ENCODE measurements around the gene CFAP99. TPM values are rescaled to one million over a fixed set of nuclear protein-coding genes. Genes with fewer than 3 reads are reported as not detected.
A peak's percentile ranks its signal among the peaks of the same experiment; 100 is the strongest.

Gene CFAP99
- total and polyA plus RNA-seq, 2 donors (not counting 1 experiment from before 2014, with no cell fraction given), result not detected

- peaks cover 43% of the 10 kb centered on the region for H3K4me1 Mint-ChIP-seq
- CTCF ChIA-PET, result interaction anchor here (1.1 to 2.1 kb wide), 3 partner anchors 8 to 175 kb away, joined by 3 to 9 read pairs (median 3); no protein-coding TSS in a partner anchor
- TF ChIP-seq EZH2 (IDR thresholded peaks at IDR 0.05; ENCODE audit: borderline replicate concordance, insufficient read depth, low read depth, low read length, poor library complexity, severe bottlenecking) (no peak), CTCF (IDR thresholded peaks at IDR 0.05) (no peak)
These were observed 24.2 kb upstream of the CFAP99 start for GRCh38 chr4:2394528-2394927.

GRCh38 chr4:2395038-2395437 lies 23.7 kb upstream of the CFAP99 start:
- no peak overlapping the region for H3K4me3 ChIP-seq (ENCODE audit: control extremely low read depth in 1 of 5, extremely low read depth in 1 of 5, insufficient read depth in 1 of 5, low read depth in 2 of 5, low read length in 4 of 5)
- H3K27ac ChIP-seq (ENCODE audit: low read length in 2 of 2), result no peak overlapping the region
- no peaks in the 10 kb centered on the region for H3K79me2 ChIP-seq (ENCODE audit: control insufficient read depth, insufficient read depth, low read length)
- H3K4me3 Mint-ChIP-seq, result peak overlapping the region; percentile 88
- H3K27me3 Mint-ChIP-seq, result peaks cover 14% of the 10 kb centered on the region
- no peak overlapping the region for H3K9ac ChIP-seq (ENCODE audit: low read length)
- CTCF ChIA-PET, result no interaction called here
- peaks cover 40% of the 10 kb centered on the region for H3K4me1 Mint-ChIP-seq
- no peak overlapping the region for H3K4me2 ChIP-seq (replicated peaks; ENCODE audit: low read depth, low read length, poor library complexity, severe bottlenecking)
- TF ChIP-seq CTCF (IDR thresholded peaks at IDR 0.05) (no peak), EZH2 (IDR thresholded peaks at IDR 0.05; ENCODE audit: borderline replicate concordance, insufficient read depth, low read depth, low read length, poor library complexity, severe bottlenecking) (no peak)
- ATAC-seq (ENCODE audit: low read depth) (no peak), DNase-seq (no peak)
- POLR2A ChIA-PET, result no interaction called here
- WGBS (ENCODE audit: insufficient coverage), result 88% methylated on average over 9 of the region's 9 CpGs
- H3K36me3 ChIP-seq (replicated peaks in 1 of 2; ENCODE audit: control extremely low read depth in 1 of 2, control insufficient read depth in 1 of 2, extremely low read depth in 1 of 2, insufficient read depth in 2 of 2, low read length in 1 of 2), result no peaks in the 10 kb centered on the region
- H3K9me3 ChIP-seq (ENCODE audit: control extremely low read depth in 1 of 3, control insufficient read depth in 2 of 3, insufficient read depth in 1 of 3, low read length in 2 of 3), result no peaks in the 10 kb centered on the region
- H2AFZ ChIP-seq (ENCODE audit: insufficient read depth, low read depth, low read length, poor library complexity, severe bottlenecking), result no peak overlapping the region
- intact Hi-C loops (cut with micrococcal nuclease), result no loop called here
- no peaks in the 10 kb centered on the region for H4K20me1 ChIP-seq (ENCODE audit: control insufficient read depth, insufficient read depth, low read length, poor library complexity, severe bottlenecking)
- H3K4me1 ChIP-seq (ENCODE audit: control insufficient read depth in 2 of 2, insufficient read depth in 2 of 2, low read length in 2 of 2), result peaks cover 17 to 25% of the 10 kb centered on the region in 2 donors
- H3K27me3 ChIP-seq (replicated peaks in 1 of 4; ENCODE audit: control extremely low read depth in 1 of 4, control insufficient read depth in 3 of 4, insufficient read depth in 4 of 4, low read length in 3 of 4), result peaks cover 0 to 21% (median 5%) of the 10 kb centered on the region in 4 experiments
- H3K9me3 Mint-ChIP-seq (ENCODE audit: insufficient read depth), result no peaks in the 10 kb centered on the region
- H3K27ac Mint-ChIP-seq, result peak overlapping the region; percentile 32

More at GRCh38 chr4:2394528-2394927, 24.2 kb upstream of the CFAP99 start:
- peak overlapping the region; percentile 88 for H3K4me3 Mint-ChIP-seq
- H4K20me1 ChIP-seq (ENCODE audit: control insufficient read depth, insufficient read depth, low read length, poor library complexity, severe bottlenecking), result no peaks in the 10 kb centered on the region
- DNase-seq (no peak), ATAC-seq (ENCODE audit: low read depth) (no peak)
- H3K27ac ChIP-seq (ENCODE audit: low read length in 2 of 2), result no peak overlapping the region
- H3K9me3 ChIP-seq (ENCODE audit: control extremely low read depth in 1 of 3, control insufficient read depth in 2 of 3, insufficient read depth in 1 of 3, low read length in 2 of 3), result no peaks in the 10 kb centered on the region
- no peaks in the 10 kb centered on the region for H3K36me3 ChIP-seq (replicated peaks in 1 of 2; ENCODE audit: control extremely low read depth in 1 of 2, control insufficient read depth in 1 of 2, extremely low read depth in 1 of 2, insufficient read depth in 2 of 2, low read length in 1 of 2)
- no peak overlapping the region for H2AFZ ChIP-seq (ENCODE audit: insufficient read depth, low read depth, low read length, poor library complexity, severe bottlenecking)
- WGBS (ENCODE audit: insufficient coverage), result 97% methylated on average over 16 of the region's 17 CpGs
- no peak overlapping the region for H3K4me3 ChIP-seq (ENCODE audit: control extremely low read depth in 1 of 5, extremely low read depth in 1 of 5, insufficient read depth in 1 of 5, low read depth in 2 of 5, low read length in 4 of 5)
- no peak overlapping the region for H3K4me2 ChIP-seq (replicated peaks; ENCODE audit: low read depth, low read length, poor library complexity, severe bottlenecking)
- H3K79me2 ChIP-seq (ENCODE audit: control insufficient read depth, insufficient read depth, low read length), result no peaks in the 10 kb centered on the region
- H3K9me3 Mint-ChIP-seq (ENCODE audit: insufficient read depth), result no peaks in the 10 kb centered on the region
- intact Hi-C loops (cut with micrococcal nuclease), result no loop called here
- H3K27me3 Mint-ChIP-seq, result peaks cover 16% of the 10 kb centered on the region
- H3K9ac ChIP-seq (ENCODE audit: low read length), result no peak overlapping the region
- H3K4me1 ChIP-seq (ENCODE audit: control insufficient read depth in 2 of 2, insufficient read depth in 2 of 2, low read length in 2 of 2), result peaks cover 17 to 25% of the 10 kb centered on the region in 2 donors
- H3K27me3 ChIP-seq (replicated peaks in 1 of 4; ENCODE audit: control extremely low read depth in 1 of 4, control insufficient read depth in 3 of 4, insufficient read depth in 4 of 4, low read length in 3 of 4), result peaks cover 0 to 25% (median 6%) of the 10 kb centered on the region in 4 experiments
- H3K27ac Mint-ChIP-seq, result peak overlapping the region; percentile 82
- POLR2A ChIA-PET, result no interaction called here

Measured in B cell (primary cell).